GM12878 (cell line): ENCODE data around the gene PDZD2. TPM values are rescaled to one million over a fixed set of nuclear protein-coding genes. Genes with fewer than 3 reads are reported as not detected.

Experiments
- ATAC-seq: fragments of 200-7000 bp; cut with Tn5 transposase; 3 replicates; pipeline ENCODE4 v1.9.1; 2020; ENCODE audit warnings: mild to moderate bottlenecking, moderate library complexity
- BruUV-seq: library from RNA; stranded (reverse); fragments of 400-500 nt; replicated peaks from 2 replicates; lab custom pipeline; 2021; lab: Mats Ljungman, UMichigan
- CTCF ChIA-PET: fragments of 300-600 bp; sonication (Branson Sonifier 250); formaldehyde crosslinking; extraction: SDS; loops from one replicate; lab custom pipeline; 2021; ENCODE audit warnings: inconsistent platforms; lab: Yijun Ruan, JAX
- POLR2A ChIA-PET: fragments of 350-600 bp; formaldehyde crosslinking; extraction: SDS; loops from one replicate; lab custom pipeline; 2021; ENCODE audit warnings: inconsistent platforms; lab: Charles Lee
- RAD21 ChIA-PET: fragments of 300-600 bp; sonication (Branson Sonifier 250); formaldehyde crosslinking; loops from one replicate; lab custom pipeline; 2023; ENCODE audit warnings: antibody characterized with exemption; ENCODE audit not compliant: unreplicated experiment; lab: Charles Lee
- SMC1A ChIA-PET: fragments of 300-600 bp; sonication (Branson Sonifier 250); formaldehyde crosslinking; loops from one replicate; lab custom pipeline; 2023; ENCODE audit not compliant: unreplicated experiment, uncharacterized antibody; lab: Charles Lee
- DNase-seq: peaks from one replicate; pipeline ENCODE4 v3.0.0-alpha.2; 2011; ENCODE audit warnings: low read depth, low spot score
- FAIRE-seq: peaks from 3 replicates; lab custom pipeline; 2011; peaks lifted over from hg19 to GRCh38; lab: Jason Lieb, UNC
- H2AFZ ChIP-seq: 2 replicates; pipeline ENCODE4 v1.6.0; 2011; ENCODE audit warnings: low read depth, low read length, control low read depth; ENCODE audit not compliant: control insufficient read depth
- H3K27ac ChIP-seq: 2 replicates; pipeline ENCODE4 v1.5.1; 2011; ENCODE audit warnings: control low read depth; ENCODE audit not compliant: control insufficient read depth, insufficient read depth
- H3K27me3 ChIP-seq, 2 experiments: replicated peaks in 1 of 2; 2 replicates each; pipeline versions ENCODE4 v1.6.0 to v1.6.1; 2011; ENCODE audit warnings: low read length in 1 of 2; ENCODE audit not compliant: control insufficient read depth in 2 of 2, insufficient read depth in 2 of 2
- H3K36me3 ChIP-seq, 2 experiments: 2 replicates each; pipeline ENCODE4 v1.5.1; 2011; ENCODE audit warnings: low read length in 1 of 2; ENCODE audit not compliant: control insufficient read depth in 2 of 2, insufficient read depth in 2 of 2
- H3K4me1 ChIP-seq: 2 replicates; pipeline ENCODE4 v1.6.1; 2011; ENCODE audit warnings: mild to moderate bottlenecking, low read length, moderate library complexity, mixed read lengths; ENCODE audit not compliant: control insufficient read depth, insufficient read depth
- H3K4me2 ChIP-seq: 2 replicates; pipeline ENCODE4 v1.6.0; 2011; ENCODE audit warnings: control low read depth; ENCODE audit not compliant: control insufficient read depth, insufficient read depth
- H3K4me3 ChIP-seq: fragments of 200-600 bp; sonication (generic); 2 replicates; pipeline ENCODE4 v1.5.1; 2016
- H3K79me2 ChIP-seq: 2 replicates; pipeline ENCODE4 v1.6.0; 2011; ENCODE audit warnings: low read length; ENCODE audit not compliant: control insufficient read depth, insufficient read depth
- H3K9ac ChIP-seq: 2 replicates; pipeline ENCODE4 v1.8.0; 2011; ENCODE audit warnings: low read length, control low read depth, mixed read lengths; ENCODE audit not compliant: control insufficient read depth, insufficient read depth
- H3K9me3 ChIP-seq: replicated peaks from 3 replicates; pipeline ENCODE4 v1.5.1; 2011; ENCODE audit warnings: mild to moderate bottlenecking, low read length; ENCODE audit not compliant: control insufficient read depth, insufficient read depth
- H4K20me1 ChIP-seq: 2 replicates; pipeline ENCODE4 v1.6.0; 2011; ENCODE audit not compliant: control insufficient read depth, insufficient read depth
- RCOR1 ChIP-seq: conservative IDR thresholded peaks from 2 replicates; pipeline ENCODE4 v1.6.1; 2012; ENCODE audit warnings: low read depth, low read length, improper control_type of control experiment
- SMC3 ChIP-seq: IDR thresholded peaks from 2 replicates; pipeline ENCODE4 v1.6.1; 2011; ENCODE audit warnings: low read length, improper control_type of control experiment, borderline replicate concordance
- TARDBP ChIP-seq: IDR thresholded peaks from 2 replicates; pipeline ENCODE4 v1.6.1; 2016; ENCODE audit warnings: borderline replicate concordance
- ZNF207 ChIP-seq: fragments of 450-650 bp; IDR thresholded peaks from 2 replicates; pipeline ENCODE4 v1.6.1; 2014; ENCODE audit warnings: antibody characterized with exemption, mild to moderate bottlenecking, borderline replicate concordance
- WGBS: methylation state at CpG from one replicate; pipeline ENCODE4 v1.1.6; 2016; ENCODE audit warnings: low lambda C conversion rate; ENCODE audit not compliant: insufficient replicate concordance, insufficient coverage; ENCODE audit errors: missing lambda C conversion rate; 5-methylcytosine and 5-hydroxymethylcytosine counted together
- in situ Hi-C: fragments of 300-500 bp; cut with MboI; formaldehyde crosslinking; loops from 9 replicates; pipeline ENCODE4 v1.14.3; 2018; ENCODE audit warnings: mixed read lengths
- intact Hi-C: fragments of 100-400 bp; cut with micrococcal nuclease; formaldehyde crosslinking; loops from one replicate; pipeline ENCODE4 v1.14.2; 2022; ENCODE audit not compliant: unreplicated experiment
- polyA plus RNA-seq, 11 experiments: library from polyadenylated mRNA; depleted of rRNA in 4 of 11; unstranded in 6 of 11; stranded (reverse) in 5 of 11; fragments of >200 nt; fragmentation: Nextera tagmentation in 4 of 11; fragmentation: Illumina TruSeq in 1 of 11; extraction: Ambion mirVana in 4 of 11; extraction: Trizol in 1 of 11; gene quantifications; 1 replicate in 1 of 11; 2 replicates in 10 of 11; pipeline versions ENCODE4 v1.2.1 to v1.2.3, GENCODE V29; 2011 to 2016; ENCODE audit warnings: inconsistent platforms in 2 of 11, missing spikeins in 2 of 11, low read depth in 1 of 11
- total RNA-seq, 4 experiments: library from RNA; depleted of rRNA in 3 of 4; stranded (reverse); fragments of >200 nt in 3 of 4; fragmentation: Illumina TruSeq in 1 of 4; extraction: Trizol in 1 of 4; gene quantifications; 2 replicates each; pipeline versions ENCODE4 v1.2.1 to v1.2.3, GENCODE V29; 2013 to 2021
- TF ChIP-seq, protein P1 (sequence below): fragments of 450-650 bp; formaldehyde crosslinking; IDR thresholded peaks from 2 replicates; pipeline ENCODE4 v1.4.0; 2020; ENCODE audit warnings: mild to moderate bottlenecking, moderate library complexity
- TF ChIP-seq, protein P2 (sequence below): IDR thresholded peaks from 2 replicates; pipeline ENCODE4 v1.6.1; 2012; ENCODE audit warnings: improper control_type of control experiment, low read depth, low read length; ENCODE audit not compliant: insufficient replicate concordance

Gene PDZD2
- total and polyA plus RNA-seq, 10 of the 15 experiments (the other 5 are each of a cell fraction or from before 2014, with no cell fraction given) = 0.01 to 0.58 (median 0.29) TPM; not detected in 3

DNA sequence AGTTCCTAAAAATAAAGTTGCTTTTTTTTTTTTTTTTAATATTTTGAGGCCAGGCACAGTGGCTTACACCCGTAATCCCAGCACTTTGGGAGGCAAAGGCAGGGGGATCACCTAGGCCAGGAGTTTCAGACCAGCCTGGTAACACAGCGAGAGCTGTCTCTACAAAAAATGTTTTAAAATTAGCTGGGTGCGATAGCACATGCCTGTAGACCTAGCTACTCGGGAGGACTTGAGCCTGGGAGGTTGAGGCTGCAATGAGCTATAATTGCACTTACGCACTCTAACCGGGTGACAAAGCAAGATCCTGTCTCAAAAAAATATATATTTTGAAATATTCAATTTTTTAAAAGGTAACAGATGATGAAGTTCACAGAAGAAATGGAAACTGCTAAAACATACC is 512.3 kb downstream of the PDZD2 start:
- no peak overlapping the region for H3K27ac ChIP-seq
- in situ Hi-C loops = no loop called here
- SMC1A ChIA-PET = interaction anchor here (0.7 to 3.3 kb wide), 5 partner anchors 8 to 391 kb away, joined by 3 to 12 read pairs (median 4); no protein-coding TSS in a partner anchor
- peaks cover 15% of the 10 kb centered on the region for H3K4me1 ChIP-seq
- intact Hi-C loops = no loop called here
- H3K36me3 ChIP-seq = peaks cover 0 to under 1% of the 10 kb centered on the region in 2 experiments; a peak in 2 of 4 replicates
- TF ChIP-seq RCOR1 = no peak
- TF ChIP-seq TARDBP = no peak
- TF ChIP-seq, all 136 proteins: peak for 0
- ATAC-seq = no peak
- Histone ChIP-seq H3K9ac (no peak overlapping the region), H3K4me2 (no peak overlapping the region), H3K27me3 (no peaks in the 10 kb centered on the region), H3K79me2 (peaks cover 92% of the 10 kb centered on the region), H3K4me3 (no peak overlapping the region), H3K9me3 (no peaks in the 10 kb centered on the region), H4K20me1 (no peaks in the 10 kb centered on the region), H2AFZ (no peak overlapping the region)
- no TSS peak for BruUV-seq
- RAD21 ChIA-PET = no interaction called here
- no peak for FAIRE-seq
- CTCF ChIA-PET = interaction anchor here (0.6 to 1.4 kb wide), 6 partner anchors 10 to 1980 kb away, joined by 3 to 4 read pairs (median 3); no protein-coding TSS in a partner anchor
- DNase-seq = no peak
- POLR2A ChIA-PET = interaction anchor here (0.7 kb wide), 1 partner anchor 14 kb away, joined by 6 read pairs; no protein-coding TSS in a partner anchor
- WGBS = 98% methylated on average over 6 of the region's 6 CpGs

DNA sequence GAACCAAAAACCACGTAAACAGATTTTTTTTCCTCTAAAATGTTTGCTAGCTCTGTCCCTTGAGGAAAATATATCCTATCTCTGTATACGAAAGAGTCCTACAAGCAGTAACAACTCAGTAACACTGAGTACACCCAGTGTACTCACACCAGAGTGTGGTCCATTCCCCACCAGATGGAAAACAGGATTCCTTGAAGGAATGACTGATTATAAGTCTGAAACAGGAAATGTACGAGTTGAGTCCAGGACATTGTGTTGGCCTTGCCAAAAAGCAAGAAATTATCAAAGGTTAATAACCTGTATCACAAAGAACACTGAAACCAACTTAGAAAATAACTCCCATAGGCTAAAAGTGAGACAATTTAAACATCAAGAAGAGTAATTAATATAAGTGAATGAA is 514.8 kb downstream of the PDZD2 start:
- no TSS peak for BruUV-seq
- Histone ChIP-seq H3K4me3 (no peak overlapping the region), H3K79me2 (peaks cover 90% of the 10 kb centered on the region), H3K4me1 (peaks cover 17% of the 10 kb centered on the region), H3K9ac (no peak overlapping the region), H2AFZ (no peak overlapping the region), H3K4me2 (no peak overlapping the region; the same call in 1 of the 2 replicates), H4K20me1 (peaks cover 4% of the 10 kb centered on the region; the same call in 1 of the 2 replicates), H3K27me3 (no peaks in the 10 kb centered on the region), H3K9me3 (no peaks in the 10 kb centered on the region), H3K27ac (no peak overlapping the region), H3K36me3 (peaks cover 0 to 14% of the 10 kb centered on the region in 2 experiments; a peak in 2 of 4 replicates)
- POLR2A ChIA-PET = no interaction called here
- no peak for DNase-seq
- intact Hi-C loops (no loop called here), in situ Hi-C loops (no loop called here)
- no peak for ATAC-seq
- CTCF ChIA-PET = no interaction called here
- no peak for FAIRE-seq
- WGBS = 46% methylated on average over 3 of the region's 3 CpGs
- RAD21 ChIA-PET = no interaction called here
- SMC1A ChIA-PET = interaction anchor here (0.6 to 3.3 kb wide), 5 partner anchors 10 to 622 kb away, joined by 3 to 12 read pairs (median 4); partner anchors contain the start of genes C5orf22, DROSHA and GOLPH3
- TF ChIP-seq, protein P1, sequence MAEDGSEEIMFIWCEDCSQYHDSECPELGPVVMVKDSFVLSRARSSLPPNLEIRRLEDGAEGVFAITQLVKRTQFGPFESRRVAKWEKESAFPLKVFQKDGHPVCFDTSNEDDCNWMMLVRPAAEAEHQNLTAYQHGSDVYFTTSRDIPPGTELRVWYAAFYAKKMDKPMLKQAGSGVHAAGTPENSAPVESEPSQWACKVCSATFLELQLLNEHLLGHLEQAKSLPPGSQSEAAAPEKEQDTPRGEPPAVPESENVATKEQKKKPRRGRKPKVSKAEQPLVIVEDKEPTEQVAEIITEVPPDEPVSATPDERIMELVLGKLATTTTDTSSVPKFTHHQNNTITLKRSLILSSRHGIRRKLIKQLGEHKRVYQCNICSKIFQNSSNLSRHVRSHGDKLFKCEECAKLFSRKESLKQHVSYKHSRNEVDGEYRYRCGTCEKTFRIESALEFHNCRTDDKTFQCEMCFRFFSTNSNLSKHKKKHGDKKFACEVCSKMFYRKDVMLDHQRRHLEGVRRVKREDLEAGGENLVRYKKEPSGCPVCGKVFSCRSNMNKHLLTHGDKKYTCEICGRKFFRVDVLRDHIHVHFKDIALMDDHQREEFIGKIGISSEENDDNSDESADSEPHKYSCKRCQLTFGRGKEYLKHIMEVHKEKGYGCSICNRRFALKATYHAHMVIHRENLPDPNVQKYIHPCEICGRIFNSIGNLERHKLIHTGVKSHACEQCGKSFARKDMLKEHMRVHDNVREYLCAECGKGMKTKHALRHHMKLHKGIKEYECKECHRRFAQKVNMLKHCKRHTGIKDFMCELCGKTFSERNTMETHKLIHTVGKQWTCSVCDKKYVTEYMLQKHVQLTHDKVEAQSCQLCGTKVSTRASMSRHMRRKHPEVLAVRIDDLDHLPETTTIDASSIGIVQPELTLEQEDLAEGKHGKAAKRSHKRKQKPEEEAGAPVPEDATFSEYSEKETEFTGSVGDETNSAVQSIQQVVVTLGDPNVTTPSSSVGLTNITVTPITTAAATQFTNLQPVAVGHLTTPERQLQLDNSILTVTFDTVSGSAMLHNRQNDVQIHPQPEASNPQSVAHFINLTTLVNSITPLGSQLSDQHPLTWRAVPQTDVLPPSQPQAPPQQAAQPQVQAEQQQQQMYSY (CRISPR knock-in tag) = no peak
- TF ChIP-seq ZNF207 = no peak
- TF ChIP-seq, protein P2, sequence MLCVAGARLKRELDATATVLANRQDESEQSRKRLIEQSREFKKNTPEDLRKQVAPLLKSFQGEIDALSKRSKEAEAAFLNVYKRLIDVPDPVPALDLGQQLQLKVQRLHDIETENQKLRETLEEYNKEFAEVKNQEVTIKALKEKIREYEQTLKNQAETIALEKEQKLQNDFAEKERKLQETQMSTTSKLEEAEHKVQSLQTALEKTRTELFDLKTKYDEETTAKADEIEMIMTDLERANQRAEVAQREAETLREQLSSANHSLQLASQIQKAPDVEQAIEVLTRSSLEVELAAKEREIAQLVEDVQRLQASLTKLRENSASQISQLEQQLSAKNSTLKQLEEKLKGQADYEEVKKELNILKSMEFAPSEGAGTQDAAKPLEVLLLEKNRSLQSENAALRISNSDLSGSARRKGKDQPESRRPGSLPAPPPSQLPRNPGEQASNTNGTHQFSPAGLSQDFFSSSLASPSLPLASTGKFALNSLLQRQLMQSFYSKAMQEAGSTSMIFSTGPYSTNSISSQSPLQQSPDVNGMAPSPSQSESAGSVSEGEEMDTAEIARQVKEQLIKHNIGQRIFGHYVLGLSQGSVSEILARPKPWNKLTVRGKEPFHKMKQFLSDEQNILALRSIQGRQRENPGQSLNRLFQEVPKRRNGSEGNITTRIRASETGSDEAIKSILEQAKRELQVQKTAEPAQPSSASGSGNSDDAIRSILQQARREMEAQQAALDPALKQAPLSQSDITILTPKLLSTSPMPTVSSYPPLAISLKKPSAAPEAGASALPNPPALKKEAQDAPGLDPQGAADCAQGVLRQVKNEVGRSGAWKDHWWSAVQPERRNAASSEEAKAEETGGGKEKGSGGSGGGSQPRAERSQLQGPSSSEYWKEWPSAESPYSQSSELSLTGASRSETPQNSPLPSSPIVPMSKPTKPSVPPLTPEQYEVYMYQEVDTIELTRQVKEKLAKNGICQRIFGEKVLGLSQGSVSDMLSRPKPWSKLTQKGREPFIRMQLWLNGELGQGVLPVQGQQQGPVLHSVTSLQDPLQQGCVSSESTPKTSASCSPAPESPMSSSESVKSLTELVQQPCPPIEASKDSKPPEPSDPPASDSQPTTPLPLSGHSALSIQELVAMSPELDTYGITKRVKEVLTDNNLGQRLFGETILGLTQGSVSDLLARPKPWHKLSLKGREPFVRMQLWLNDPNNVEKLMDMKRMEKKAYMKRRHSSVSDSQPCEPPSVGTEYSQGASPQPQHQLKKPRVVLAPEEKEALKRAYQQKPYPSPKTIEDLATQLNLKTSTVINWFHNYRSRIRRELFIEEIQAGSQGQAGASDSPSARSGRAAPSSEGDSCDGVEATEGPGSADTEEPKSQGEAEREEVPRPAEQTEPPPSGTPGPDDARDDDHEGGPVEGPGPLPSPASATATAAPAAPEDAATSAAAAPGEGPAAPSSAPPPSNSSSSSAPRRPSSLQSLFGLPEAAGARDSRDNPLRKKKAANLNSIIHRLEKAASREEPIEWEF = no peak
- no peak for TF ChIP-seq SMC3
